HG02759 (cell line): ENCODE results near the gene CALY.
"Not testable (repeated sequence)": the region's sequence is repeated elsewhere in the genome, so short reads cannot be mapped to it uniquely, and the experiment has no call there.

Source experiments
- ATAC-seq: cut with Tn5 transposase; IDR thresholded peaks from one replicate; pipeline ENCODE4 v1.9.1; 2021; ENCODE audit warnings: mild to moderate bottlenecking, moderate library complexity; ENCODE audit not compliant: unreplicated experiment

Gene CALY, protein sequence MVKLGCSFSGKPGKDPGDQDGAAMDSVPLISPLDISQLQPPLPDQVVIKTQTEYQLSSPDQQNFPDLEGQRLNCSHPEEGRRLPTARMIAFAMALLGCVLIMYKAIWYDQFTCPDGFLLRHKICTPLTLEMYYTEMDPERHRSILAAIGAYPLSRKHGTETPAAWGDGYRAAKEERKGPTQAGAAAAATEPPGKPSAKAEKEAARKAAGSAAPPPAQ

GRCh38 chr10:133336577-133337369 lies at the start of gene CALY:
Gene CALY (minus strand): TSS chr10:133336896. CDS start chr10:133328989, 7,907 bp downstream.
- ATAC-seq: no peak

DNA sequence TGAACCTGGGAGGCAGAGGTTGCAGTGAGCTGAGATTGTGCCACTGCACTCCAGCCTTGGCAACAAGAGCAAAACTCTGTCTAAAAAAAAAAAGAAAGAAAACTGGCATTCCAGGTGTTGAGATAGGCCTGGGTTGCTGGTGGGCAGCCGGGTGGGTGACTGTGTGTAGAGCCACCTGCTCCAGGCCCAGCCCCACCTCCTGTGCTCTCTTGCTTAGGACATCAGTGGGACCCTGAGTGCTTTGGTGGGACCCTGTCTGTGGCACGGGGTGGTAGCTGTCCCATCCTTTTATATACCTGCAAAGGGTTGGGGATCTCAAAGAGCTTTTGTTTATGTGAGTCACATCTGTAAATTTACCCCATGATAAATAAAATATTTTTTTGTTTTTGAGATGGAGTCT lies 48.5 kb upstream of the CALY start:
- ATAC-seq: no peak

- ATAC-seq: no peak
Measured at GRCh38 chr10:133384071-133384470, 47.4 kb upstream of the CALY start.

DNA sequence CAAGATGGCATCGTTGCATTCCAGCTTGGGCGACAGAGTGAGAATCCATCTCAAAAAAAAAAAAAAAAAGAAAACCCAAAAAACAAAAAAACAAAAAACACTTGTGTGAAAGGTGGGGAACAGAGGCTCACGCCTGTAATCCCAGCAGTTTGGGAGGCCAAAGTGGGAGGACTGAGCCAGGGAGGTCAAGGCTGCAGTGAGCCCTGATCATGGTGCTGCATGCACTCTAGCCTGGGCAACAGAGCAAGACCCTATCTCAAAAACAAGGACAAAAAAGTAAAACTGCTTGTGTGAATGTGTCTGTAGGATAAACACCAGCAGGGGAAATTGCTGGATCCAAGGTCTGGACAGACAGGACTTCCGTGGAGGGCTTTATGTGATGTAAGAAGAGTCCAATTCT lies 46.9 kb upstream of the CALY start:
- ATAC-seq: no peak

DNA sequence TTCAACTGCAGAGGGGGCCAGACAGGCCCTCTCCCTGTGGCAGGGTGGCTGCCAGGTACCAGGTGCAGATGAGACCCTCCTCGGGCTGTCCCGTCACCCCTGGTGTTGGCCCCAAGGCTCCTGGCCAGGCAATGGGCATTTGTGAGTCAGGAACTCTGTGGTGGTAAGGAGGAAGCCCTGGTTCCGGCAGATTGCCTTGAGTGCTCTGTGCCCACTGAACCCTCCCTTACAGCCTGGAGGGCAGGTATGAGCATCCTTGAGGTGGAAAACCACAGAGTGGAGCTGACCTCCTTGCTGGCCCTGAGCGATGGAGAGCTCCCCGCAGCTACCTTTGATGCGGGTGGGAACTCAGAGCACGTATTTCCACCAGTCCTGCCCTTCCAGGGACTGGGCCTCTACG lies 44.3 kb upstream of the CALY start:
- ATAC-seq: no peak

GRCh38 chr10:133379801-133380666 lies 43.3 kb upstream of the CALY start:
- ATAC-seq: no peak

GRCh38 chr10:133379152-133379800 lies 42.6 kb upstream of the CALY start, which contains the start of gene PAOX:
Gene PAOX (plus strand): TSS chr10:133379262. CDS start chr10:133379317, 55 bp downstream.
- peak; percentile 58 for ATAC-seq

DNA sequence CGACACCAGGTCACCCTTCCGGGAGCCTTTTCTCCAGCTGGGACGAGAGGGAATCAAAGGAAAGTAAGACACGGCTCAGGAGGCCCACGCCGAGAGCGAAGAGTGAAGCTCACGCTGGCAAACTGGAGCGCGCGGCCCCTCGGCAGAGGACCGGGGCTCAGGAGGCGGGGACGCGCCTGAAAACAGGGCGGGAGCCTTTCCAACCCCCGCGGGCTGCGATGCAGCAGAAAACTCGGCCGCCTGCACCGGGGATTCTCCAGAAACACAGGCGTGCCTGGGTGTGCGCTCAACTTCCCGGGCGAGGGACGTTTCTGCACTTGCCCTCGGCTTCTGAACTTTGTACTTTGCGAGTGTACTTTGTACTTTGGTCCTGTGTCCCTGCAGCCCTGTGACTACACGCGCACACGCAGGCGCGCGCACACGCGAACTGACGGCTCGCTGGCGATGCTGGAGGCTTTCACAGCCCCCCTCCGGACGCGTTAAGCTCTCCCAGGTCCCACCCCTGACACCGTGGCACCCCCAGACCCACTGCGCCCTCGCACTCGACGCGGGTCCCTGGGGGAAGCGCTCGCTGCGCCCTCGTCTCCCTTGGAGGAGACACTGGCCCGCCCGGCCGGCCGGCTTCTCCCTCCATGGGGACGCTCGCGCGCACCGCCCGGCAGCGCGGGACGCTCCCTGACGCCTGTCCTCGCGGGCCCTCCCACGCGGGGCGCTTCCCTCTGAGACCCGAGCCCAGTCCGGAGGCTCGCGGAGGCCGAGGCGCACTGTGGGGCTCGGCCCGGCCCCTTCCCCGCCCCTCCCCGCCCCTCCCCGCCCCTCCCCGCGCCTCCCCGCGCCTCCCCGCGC lies 41.8 kb upstream of the CALY start:
- ATAC-seq: peak; percentile 55

- no peak for ATAC-seq
Measured at GRCh38 chr10:133377818-133378250, 41.1 kb upstream of the CALY start.

GRCh38 chr10:133377025-133377817 lies 40.5 kb upstream of the CALY start:
- ATAC-seq: no peak

GRCh38 chr10:133376183-133376582 lies 39.5 kb upstream of the CALY start:
- not testable (repeated sequence) for ATAC-seq

DNA sequence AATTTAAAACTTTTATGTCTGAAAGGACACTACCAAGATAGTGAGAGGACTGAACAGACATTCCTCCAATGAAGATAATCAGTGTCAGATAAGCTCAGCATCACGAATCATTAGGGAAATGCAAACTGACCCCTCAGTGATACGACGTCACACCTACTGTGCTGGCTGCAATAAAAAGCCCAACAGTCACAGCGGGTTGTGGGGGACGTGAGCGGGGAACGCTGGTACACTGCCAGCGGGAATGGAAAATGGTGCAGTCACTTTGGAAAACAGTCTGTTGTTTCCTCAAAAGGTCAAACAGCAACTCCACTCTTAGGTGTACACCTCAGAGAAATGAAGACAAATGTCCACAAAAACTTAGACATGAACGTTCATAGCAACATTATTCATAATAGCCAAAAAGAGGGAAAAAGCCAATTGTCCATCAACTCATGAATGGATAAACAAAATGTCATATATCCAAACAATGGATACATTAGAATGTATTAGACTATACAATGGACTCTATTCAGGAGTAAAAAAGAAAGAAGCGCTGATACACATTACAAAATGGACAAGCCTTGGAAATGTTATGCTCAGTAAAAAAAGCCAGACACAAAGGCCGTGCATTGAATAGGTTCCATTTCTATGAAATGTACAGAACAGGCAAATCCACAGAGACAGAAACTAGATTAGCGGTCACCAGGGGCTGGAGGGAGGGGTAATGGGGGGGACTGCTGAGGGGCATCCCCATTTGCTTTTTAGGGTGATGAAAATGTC lies 38.8 kb upstream of the CALY start:
- ATAC-seq: no peak

DNA sequence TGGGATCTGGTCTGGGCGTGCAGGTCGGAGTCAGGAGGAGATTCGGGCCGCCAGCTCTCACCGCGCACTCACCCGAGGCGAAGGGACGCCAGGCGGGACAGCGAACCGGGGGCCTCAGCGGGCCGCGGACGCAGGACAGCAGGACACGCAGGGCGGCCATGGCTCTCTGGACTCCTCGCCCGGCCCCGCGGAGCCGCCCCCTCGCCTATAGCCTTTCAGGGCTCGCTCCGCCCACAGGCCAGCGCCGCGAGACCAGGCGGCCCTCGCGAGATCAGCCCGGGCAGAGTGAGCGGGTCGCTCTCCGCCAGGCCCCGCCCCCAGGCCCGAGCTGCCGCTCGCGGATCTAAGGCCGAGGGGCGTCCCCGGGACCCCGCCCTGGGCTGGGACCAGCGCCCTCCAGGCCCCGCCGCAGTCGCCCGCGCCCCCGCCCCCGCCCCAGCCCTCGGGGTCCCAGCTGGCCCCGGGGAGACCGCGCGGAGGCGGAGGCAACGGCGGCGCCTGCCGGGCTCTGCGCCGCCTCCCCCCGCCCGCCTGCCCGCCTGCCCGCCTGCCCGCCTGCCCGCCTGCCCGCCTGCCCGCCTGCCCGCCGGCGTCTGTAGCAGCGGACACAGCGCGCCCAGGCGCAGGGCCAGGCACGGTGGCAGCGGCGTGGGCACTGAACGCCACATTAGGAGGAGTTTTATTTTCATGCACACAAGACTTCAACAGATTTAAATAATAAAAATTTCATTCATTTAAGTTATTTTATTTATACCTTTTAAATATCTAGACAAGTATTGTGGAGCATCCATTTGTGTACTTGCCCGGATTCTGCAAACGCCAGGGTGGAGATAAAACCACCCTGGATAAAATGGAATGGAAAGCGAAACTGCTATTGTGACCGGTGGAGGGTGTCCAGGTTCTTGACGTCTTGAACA lies 36.7 kb upstream of the CALY start, which contains the start of gene ECHS1:
Gene ECHS1 (minus strand): TSS at position 181 of the 917 bp plus-strand sequence. CDS start 21 bp downstream, at position 160.
- peak; percentile 97 for ATAC-seq

GRCh38 chr10:133372507-133372906 lies 35.8 kb upstream of the CALY start:
- ATAC-seq: no peak

DNA sequence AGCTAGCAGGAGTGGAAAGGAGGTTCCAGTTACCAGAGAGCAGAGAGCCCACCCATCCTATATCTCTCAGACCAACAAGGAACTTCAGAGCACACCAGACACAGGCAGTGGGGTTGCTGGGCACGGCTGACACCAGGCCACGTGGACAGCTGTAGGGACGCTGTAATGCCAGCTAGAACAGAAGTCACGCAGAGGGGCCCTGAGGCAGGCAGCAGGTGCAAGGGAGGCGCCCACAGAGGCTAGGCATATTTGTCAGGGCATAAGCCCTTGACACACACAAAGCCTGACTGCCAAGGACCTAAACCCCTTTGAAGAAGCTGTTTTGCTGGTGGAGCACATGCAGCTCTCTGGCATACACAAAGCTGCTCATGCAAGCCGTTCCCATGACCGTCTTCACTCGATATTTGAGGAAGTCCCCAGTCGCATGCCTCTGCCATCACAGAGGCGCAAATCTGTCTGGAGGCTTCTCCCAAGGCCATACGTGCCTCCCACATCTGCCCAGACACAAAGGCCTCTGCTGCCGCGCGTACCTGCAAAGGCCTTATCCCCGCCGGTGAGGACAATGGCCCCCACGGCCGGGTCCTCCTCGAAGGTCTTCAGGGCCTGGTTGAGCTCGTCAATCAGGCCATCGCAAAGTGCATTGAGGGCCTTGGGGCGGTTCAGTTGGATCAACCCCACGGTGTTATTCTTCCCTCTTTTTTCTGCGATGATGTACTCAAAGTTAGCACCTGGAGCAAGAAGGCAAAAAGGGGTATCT lies 33.5 kb upstream of the CALY start:
- ATAC-seq: no peak

DNA sequence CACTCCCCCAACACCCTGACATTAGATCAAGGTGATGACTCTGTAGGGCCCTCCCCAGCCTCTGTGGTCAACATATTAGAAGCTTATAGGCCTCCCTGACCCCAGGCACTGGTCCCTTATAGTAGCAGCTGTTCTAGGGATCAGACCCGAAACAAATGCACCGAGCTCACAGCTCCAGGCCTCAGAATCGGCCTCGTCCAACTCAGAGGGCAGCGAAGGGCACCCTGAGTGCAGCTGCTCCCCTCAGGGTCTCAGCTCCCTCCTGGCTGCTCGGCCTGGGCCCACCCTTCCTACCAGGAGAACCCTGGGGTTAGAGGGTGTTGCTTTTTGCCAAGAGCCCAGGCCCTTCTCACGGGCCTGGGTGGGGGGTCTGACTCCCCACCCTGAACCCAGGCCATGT lies 31.5 kb upstream of the CALY start:
- ATAC-seq: no peak
